Spleen (tissue), 11 donors: ENCODE results near the gene NTSR1. TPM values are rescaled to one million over a fixed set of nuclear protein-coding genes. Genes with fewer than 3 reads are reported as not detected.

Experiments
- DNase-seq: peaks from one replicate; pipeline ENCODE4 v3.0.0-alpha.2; 2020
- H3K27ac ChIP-seq, 8 donors: fragments of 200-600 bp; sonication (generic) in 7 of 8; 1 replicate in 4 of 8; 2 replicates in 4 of 8; pipeline versions ENCODE4 v1.5.0 to v1.8.0; 2016 to 2021; ENCODE audit warnings: inconsistent platforms in 4 of 8, mild to moderate bottlenecking in 4 of 8, moderate library complexity in 1 of 8
- H3K27me3 ChIP-seq, 7 donors: fragments of 200-600 bp; sonication (generic) in 6 of 7; replicated peaks in 1 of 7; 1 replicate in 4 of 7; 2 replicates in 3 of 7; pipeline versions ENCODE4 v1.5.0 to v1.8.0; 2016 to 2021; ENCODE audit warnings: inconsistent platforms in 3 of 7, mild to moderate bottlenecking in 1 of 7
- H3K36me3 ChIP-seq, 6 donors: fragments of 200-600 bp; sonication (generic) in 5 of 6; 1 replicate in 4 of 6; 2 replicates in 2 of 6; pipeline versions ENCODE4 v1.5.0 to v1.8.0; 2016 to 2021; ENCODE audit warnings: inconsistent platforms in 2 of 6
- H3K4me1 ChIP-seq, 6 donors: fragments of 200-600 bp; sonication (generic) in 5 of 6; 1 replicate in 3 of 6; 2 replicates in 3 of 6; pipeline versions ENCODE4 v1.5.0 to v1.8.0; 2016 to 2021; ENCODE audit warnings: inconsistent platforms in 3 of 6
- H3K4me3 ChIP-seq, 8 donors: fragments of 200-600 bp; sonication (generic) in 7 of 8; 1 replicate in 4 of 8; 2 replicates in 4 of 8; pipeline versions ENCODE4 v1.5.0 to v1.8.0; 2016 to 2021; ENCODE audit warnings: inconsistent platforms in 4 of 8, mild to moderate bottlenecking in 4 of 8, moderate library complexity in 2 of 8
- H3K9me3 ChIP-seq, 8 donors: fragments of 200-600 bp; sonication (generic) in 7 of 8; 1 replicate in 4 of 8; 2 replicates in 4 of 8; pipeline versions ENCODE4 v1.5.0 to v1.8.0; 2016 to 2021; ENCODE audit warnings: inconsistent platforms in 4 of 8
- CTCF ChIP-seq, 11 experiments: fragments of 200-600 bp in 7 of 11; fragments of 450-650 bp in 4 of 11; sonication (generic) in 4 of 11; IDR thresholded peaks in 8 of 11; conservative IDR thresholded peaks in 3 of 11; 1 replicate in 7 of 11; 2 replicates in 4 of 11; pipeline versions ENCODE4 v1.4.0 to v1.8.0; 2016 to 2021; ENCODE audit warnings: antibody characterized with exemption in 11 of 11, inconsistent platforms in 4 of 11, mild to moderate bottlenecking in 1 of 11
- POLR2A ChIP-seq, 3 donors: fragments of 450-650 bp; IDR thresholded peaks; one replicate each; pipeline ENCODE4 v1.5.1; 2017; ENCODE audit warnings: antibody characterized with exemption in 3 of 3, mild to moderate bottlenecking in 1 of 3
- POLR2AphosphoS5 ChIP-seq, 3 donors: sonication (generic); formaldehyde crosslinking; IDR thresholded peaks; one replicate each; pipeline ENCODE4 v1.5.1; 2017; ENCODE audit warnings: antibody characterized with exemption in 3 of 3
- WGBS, 5 donors: extraction: QIAGEN DNeasy Blood & Tissue Kit in 3 of 5; methylation state at CpG; one replicate each; pipeline versions ENCODE4 v1.1.5 to v1.1.7; 2013 to 2018; 5-methylcytosine and 5-hydroxymethylcytosine counted together
- intact Hi-C: fragments of 100-400 bp; cut with DNase I; formaldehyde crosslinking; loops from one replicate; pipeline ENCODE4 v1.15.0; 2023; ENCODE audit warnings: low total_unique reads
- polyA plus RNA-seq, 3 donors: library from polyadenylated mRNA; stranded (reverse); fragments of 200-250 nt; gene quantifications; one replicate each; pipeline ENCODE4 v1.2.1, GENCODE V29; 2013
- total RNA-seq, 7 donors: library from RNA; depleted of rRNA in 3 of 7; stranded (reverse); fragments of >200 nt in 3 of 7; fragmentation: NEBNext Ultra II Directional in 4 of 7; extraction: Animal tissue kit (Norgen Biotek cat#: 25700) in 4 of 7; gene quantifications; one replicate each; pipeline versions ENCODE4 v1.1.0 to v1.2.1, GENCODE V29; 2016 to 2021
- donor health status: healthy with polysubstance abuse.
- donor health status: DM: no; HTN: no; CAD: no; lungs with moderate emphysema.
- donor health status: DM: no; HTN: no; CAD: no.
- donor health status: Bipolar disorder and iron deficiency.
- donor health status: healthy.
- donor health status: DM: no; HTN: no; CAD: no.
- donor health status: DM: yes; HTN: yes; CAD: no.

The NTSR1 gene
- total and polyA plus RNA-seq, 10 donors: 0.14 to 5.7 (median 0.71) TPM

GRCh38 chr20:62719250-62719935 lies 10.8 kb downstream of the NTSR1 start:
- TF ChIP-seq POLR2AphosphoS5 (IDR thresholded peaks at IDR 0.05) (no peak), CTCF (IDR thresholded peaks at IDR 0.05 in 8 of 11, conservative IDR thresholded peaks at IDR 0.05 in 3 of 11) (no peak), POLR2A (IDR thresholded peaks at IDR 0.05) (no peak)
- Histone ChIP-seq H3K36me3 (no peaks in the 10 kb centered on the region), H3K9me3 (peaks cover 0 to 33% (median 29%) of the 10 kb centered on the region in 8 donors), H3K27ac (no peak overlapping the region), H3K4me1 (peaks cover 0 to 5% (median 0%) of the 10 kb centered on the region in 6 donors), H3K27me3 (peaks cover 0 to 45% (median 5%) of the 10 kb centered on the region in 7 donors), H3K4me3 (no peak overlapping the region)
- DNase-seq: no peak
- intact Hi-C loops: no loop called here
- 80 to 88% (median 85%) methylated on average over 12 of the region's 12 CpGs for WGBS, 5 donors

- WGBS, 5 donors: 70 to 86% (median 80%) methylated on average over 7 of the region's 7 CpGs
- TF ChIP-seq CTCF (IDR thresholded peaks at IDR 0.05 in 8 of 11, conservative IDR thresholded peaks at IDR 0.05 in 3 of 11) (no peak), POLR2A (IDR thresholded peaks at IDR 0.05) (no peak), POLR2AphosphoS5 (IDR thresholded peaks at IDR 0.05) (no peak)
- intact Hi-C loops: no loop called here
- peaks cover 0 to 59% (median 15%) of the 10 kb centered on the region in 7 donors for H3K27me3 ChIP-seq
- peaks cover 0 to 3% (median 1%) of the 10 kb centered on the region in 6 donors for H3K4me1 ChIP-seq
- H3K36me3 ChIP-seq: no peaks in the 10 kb centered on the region
- no peak for DNase-seq
- no peak overlapping the region for H3K27ac ChIP-seq
- H3K4me3 ChIP-seq: no peak overlapping the region
- H3K9me3 ChIP-seq: peaks cover 0 to 33% (median 29%) of the 10 kb centered on the region in 8 donors
Observed at GRCh38 chr20:62721511-62722370, 13.1 kb downstream of the NTSR1 start.

- peaks cover 0 to 59% (median 18%) of the 10 kb centered on the region in 7 donors for H3K27me3 ChIP-seq
- peaks cover 0 to 33% (median 29%) of the 10 kb centered on the region in 8 donors for H3K9me3 ChIP-seq
- intact Hi-C loops: no loop called here
- DNase-seq: no peak
- H3K36me3 ChIP-seq: no peaks in the 10 kb centered on the region
- no peak overlapping the region for H3K27ac ChIP-seq
- H3K4me1 ChIP-seq: peaks cover 0 to 12% (median 1%) of the 10 kb centered on the region in 6 donors
- no peak overlapping the region for H3K4me3 ChIP-seq
- 84 to 90% (median 89%) methylated on average over 6 of the region's 6 CpGs for WGBS, 5 donors
- TF ChIP-seq POLR2AphosphoS5 (IDR thresholded peaks at IDR 0.05): no peak
- TF ChIP-seq POLR2A (IDR thresholded peaks at IDR 0.05): no peak
- TF ChIP-seq CTCF (IDR thresholded peaks at IDR 0.05 in 8 of 11, conservative IDR thresholded peaks at IDR 0.05 in 3 of 11): no peak
Observed at GRCh38 chr20:62722627-62723026, 14.0 kb downstream of the NTSR1 start.

- Histone ChIP-seq H3K27ac (no peak overlapping the region), H3K27me3 (peaks cover 0 to 61% (median 16%) of the 10 kb centered on the region in 7 donors), H3K9me3 (peaks cover 0 to 33% (median 29%) of the 10 kb centered on the region in 8 donors), H3K4me1 (peaks cover 0 to 19% (median 0%) of the 10 kb centered on the region in 6 donors), H3K36me3 (no peaks in the 10 kb centered on the region), H3K4me3 (no peak overlapping the region)
- intact Hi-C loops: no loop called here
- WGBS, 5 donors: 39 to 85% (median 63%) methylated on average over 9 to 13 of the region's 13 CpGs
- TF ChIP-seq CTCF (IDR thresholded peaks at IDR 0.05 in 8 of 11, conservative IDR thresholded peaks at IDR 0.05 in 3 of 11): no peak
- TF ChIP-seq POLR2AphosphoS5 (IDR thresholded peaks at IDR 0.05): no peak
- TF ChIP-seq POLR2A (IDR thresholded peaks at IDR 0.05): no peak
- peak; percentile 41 for DNase-seq
Observed at GRCh38 chr20:62723351-62723750, 14.7 kb downstream of the NTSR1 start.
